ENCODE data around the gene GSN.

DNA sequence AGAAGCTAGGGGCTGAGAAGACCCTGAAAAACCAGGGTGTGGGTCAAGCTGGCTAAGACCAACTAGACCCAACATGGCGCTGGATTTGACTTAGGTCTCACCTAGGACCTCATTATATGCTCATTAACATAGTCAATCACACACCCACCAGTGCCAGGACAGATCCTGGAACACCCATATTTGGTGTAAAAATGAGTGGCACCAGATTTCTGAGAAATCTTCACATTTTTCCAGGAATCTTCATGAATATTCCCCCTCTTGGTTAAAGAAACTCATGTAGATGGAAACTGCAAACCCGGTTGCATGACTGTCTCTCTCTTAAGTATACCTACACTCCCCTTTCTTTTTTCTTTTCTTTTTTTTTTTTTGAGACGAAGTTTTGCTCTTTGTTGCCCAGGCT is 48.4 kb upstream of the GSN start:
- TF ChIP-seq, protein P1, sequence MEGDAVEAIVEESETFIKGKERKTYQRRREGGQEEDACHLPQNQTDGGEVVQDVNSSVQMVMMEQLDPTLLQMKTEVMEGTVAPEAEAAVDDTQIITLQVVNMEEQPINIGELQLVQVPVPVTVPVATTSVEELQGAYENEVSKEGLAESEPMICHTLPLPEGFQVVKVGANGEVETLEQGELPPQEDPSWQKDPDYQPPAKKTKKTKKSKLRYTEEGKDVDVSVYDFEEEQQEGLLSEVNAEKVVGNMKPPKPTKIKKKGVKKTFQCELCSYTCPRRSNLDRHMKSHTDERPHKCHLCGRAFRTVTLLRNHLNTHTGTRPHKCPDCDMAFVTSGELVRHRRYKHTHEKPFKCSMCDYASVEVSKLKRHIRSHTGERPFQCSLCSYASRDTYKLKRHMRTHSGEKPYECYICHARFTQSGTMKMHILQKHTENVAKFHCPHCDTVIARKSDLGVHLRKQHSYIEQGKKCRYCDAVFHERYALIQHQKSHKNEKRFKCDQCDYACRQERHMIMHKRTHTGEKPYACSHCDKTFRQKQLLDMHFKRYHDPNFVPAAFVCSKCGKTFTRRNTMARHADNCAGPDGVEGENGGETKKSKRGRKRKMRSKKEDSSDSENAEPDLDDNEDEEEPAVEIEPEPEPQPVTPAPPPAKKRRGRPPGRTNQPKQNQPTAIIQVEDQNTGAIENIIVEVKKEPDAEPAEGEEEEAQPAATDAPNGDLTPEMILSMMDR (conservative IDR thresholded peaks at IDR 0.05; ENCODE audit: low read length): no peak
- TF ChIP-seq EZH2phosphoT487 (IDR thresholded peaks at IDR 0.05; ENCODE audit: borderline replicate concordance): no peak
